WTC11 (cell line): ENCODE data around the gene MRTFB.

Experiments
- ETV6 ChIP-seq: sonication (generic); formaldehyde crosslinking; IDR thresholded peaks from 2 replicates; pipeline ENCODE4 v1.8.1; 2022; ENCODE audit warnings: mild to moderate bottlenecking, missing genetic modification reagents
- SP1 ChIP-seq: sonication (generic); formaldehyde crosslinking; conservative IDR thresholded peaks from 2 replicates; pipeline ENCODE4 v1.8.1; 2022; ENCODE audit warnings: missing genetic modification reagents
- ZNF317 ChIP-seq: sonication (generic); formaldehyde crosslinking; IDR thresholded peaks from 2 replicates; pipeline ENCODE4 v1.8.1; 2023; ENCODE audit warnings: low read depth, mild to moderate bottlenecking, moderate library complexity, missing genetic modification reagents, borderline replicate concordance
- TF ChIP-seq, protein P1 (sequence below): fragments of 200-600 bp; IDR thresholded peaks from 2 replicates; pipeline ENCODE4 v1.8.0; 2022; ENCODE audit warnings: antibody characterized with exemption
- TF ChIP-seq, protein P2 (sequence below): sonication (generic); formaldehyde crosslinking; IDR thresholded peaks from 2 replicates; pipeline ENCODE4 v1.8.1; 2023; ENCODE audit warnings: mild to moderate bottlenecking, missing genetic modification reagents, moderate library complexity
- TF ChIP-seq, protein P3 (sequence below): fragments of 250-450 bp; sonication (Bioruptor Pico); IDR thresholded peaks from 2 replicates; pipeline ENCODE4 v1.9.0; 2021; ENCODE audit warnings: mild to moderate bottlenecking, borderline replicate concordance

DNA sequence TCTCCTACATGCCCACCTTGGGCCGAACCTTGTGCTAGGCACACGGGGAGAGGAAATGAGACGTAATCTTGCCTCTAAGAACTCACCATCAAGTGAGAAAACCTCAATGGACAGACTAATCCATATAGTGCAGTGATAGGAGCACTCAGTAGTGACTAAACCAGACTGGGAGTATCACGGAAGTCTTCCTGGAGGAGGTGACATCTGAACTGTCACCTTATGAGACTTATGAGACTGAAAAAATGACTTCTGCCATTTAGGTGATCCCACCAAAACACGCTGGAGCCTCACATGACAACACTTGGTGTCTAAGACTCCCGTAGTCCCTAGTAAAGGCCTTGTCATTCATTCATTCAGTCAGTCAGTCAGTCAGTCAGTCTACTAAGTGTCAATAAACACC lies 27.3 kb upstream of the MRTFB start:
- TF ChIP-seq, protein P1, sequence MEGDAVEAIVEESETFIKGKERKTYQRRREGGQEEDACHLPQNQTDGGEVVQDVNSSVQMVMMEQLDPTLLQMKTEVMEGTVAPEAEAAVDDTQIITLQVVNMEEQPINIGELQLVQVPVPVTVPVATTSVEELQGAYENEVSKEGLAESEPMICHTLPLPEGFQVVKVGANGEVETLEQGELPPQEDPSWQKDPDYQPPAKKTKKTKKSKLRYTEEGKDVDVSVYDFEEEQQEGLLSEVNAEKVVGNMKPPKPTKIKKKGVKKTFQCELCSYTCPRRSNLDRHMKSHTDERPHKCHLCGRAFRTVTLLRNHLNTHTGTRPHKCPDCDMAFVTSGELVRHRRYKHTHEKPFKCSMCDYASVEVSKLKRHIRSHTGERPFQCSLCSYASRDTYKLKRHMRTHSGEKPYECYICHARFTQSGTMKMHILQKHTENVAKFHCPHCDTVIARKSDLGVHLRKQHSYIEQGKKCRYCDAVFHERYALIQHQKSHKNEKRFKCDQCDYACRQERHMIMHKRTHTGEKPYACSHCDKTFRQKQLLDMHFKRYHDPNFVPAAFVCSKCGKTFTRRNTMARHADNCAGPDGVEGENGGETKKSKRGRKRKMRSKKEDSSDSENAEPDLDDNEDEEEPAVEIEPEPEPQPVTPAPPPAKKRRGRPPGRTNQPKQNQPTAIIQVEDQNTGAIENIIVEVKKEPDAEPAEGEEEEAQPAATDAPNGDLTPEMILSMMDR = no peak
- TF ChIP-seq, protein P2, sequence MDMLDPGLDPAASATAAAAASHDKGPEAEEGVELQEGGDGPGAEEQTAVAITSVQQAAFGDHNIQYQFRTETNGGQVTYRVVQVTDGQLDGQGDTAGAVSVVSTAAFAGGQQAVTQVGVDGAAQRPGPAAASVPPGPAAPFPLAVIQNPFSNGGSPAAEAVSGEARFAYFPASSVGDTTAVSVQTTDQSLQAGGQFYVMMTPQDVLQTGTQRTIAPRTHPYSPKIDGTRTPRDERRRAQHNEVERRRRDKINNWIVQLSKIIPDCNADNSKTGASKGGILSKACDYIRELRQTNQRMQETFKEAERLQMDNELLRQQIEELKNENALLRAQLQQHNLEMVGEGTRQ (CRISPR knock-in tag) = no peak
- TF ChIP-seq SP1 = no peak
- TF ChIP-seq ETV6 = no peak
- TF ChIP-seq, protein P3, sequence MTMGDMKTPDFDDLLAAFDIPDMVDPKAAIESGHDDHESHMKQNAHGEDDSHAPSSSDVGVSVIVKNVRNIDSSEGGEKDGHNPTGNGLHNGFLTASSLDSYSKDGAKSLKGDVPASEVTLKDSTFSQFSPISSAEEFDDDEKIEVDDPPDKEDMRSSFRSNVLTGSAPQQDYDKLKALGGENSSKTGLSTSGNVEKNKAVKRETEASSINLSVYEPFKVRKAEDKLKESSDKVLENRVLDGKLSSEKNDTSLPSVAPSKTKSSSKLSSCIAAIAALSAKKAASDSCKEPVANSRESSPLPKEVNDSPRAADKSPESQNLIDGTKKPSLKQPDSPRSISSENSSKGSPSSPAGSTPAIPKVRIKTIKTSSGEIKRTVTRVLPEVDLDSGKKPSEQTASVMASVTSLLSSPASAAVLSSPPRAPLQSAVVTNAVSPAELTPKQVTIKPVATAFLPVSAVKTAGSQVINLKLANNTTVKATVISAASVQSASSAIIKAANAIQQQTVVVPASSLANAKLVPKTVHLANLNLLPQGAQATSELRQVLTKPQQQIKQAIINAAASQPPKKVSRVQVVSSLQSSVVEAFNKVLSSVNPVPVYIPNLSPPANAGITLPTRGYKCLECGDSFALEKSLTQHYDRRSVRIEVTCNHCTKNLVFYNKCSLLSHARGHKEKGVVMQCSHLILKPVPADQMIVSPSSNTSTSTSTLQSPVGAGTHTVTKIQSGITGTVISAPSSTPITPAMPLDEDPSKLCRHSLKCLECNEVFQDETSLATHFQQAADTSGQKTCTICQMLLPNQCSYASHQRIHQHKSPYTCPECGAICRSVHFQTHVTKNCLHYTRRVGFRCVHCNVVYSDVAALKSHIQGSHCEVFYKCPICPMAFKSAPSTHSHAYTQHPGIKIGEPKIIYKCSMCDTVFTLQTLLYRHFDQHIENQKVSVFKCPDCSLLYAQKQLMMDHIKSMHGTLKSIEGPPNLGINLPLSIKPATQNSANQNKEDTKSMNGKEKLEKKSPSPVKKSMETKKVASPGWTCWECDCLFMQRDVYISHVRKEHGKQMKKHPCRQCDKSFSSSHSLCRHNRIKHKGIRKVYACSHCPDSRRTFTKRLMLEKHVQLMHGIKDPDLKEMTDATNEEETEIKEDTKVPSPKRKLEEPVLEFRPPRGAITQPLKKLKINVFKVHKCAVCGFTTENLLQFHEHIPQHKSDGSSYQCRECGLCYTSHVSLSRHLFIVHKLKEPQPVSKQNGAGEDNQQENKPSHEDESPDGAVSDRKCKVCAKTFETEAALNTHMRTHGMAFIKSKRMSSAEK (CRISPR knock-in tag) = no peak
- no peak for TF ChIP-seq ZNF317 (CRISPR knock-in tag)
